GM18498 (cell line): ENCODE measurements around the gene HGD.
"Not testable (repeated sequence)": the region's sequence is repeated elsewhere in the genome, so short reads cannot be mapped to it uniquely, and the experiment has no call there.

Experiments used
- ATAC-seq: cut with Tn5 transposase; IDR thresholded peaks from one replicate; pipeline ENCODE4 v1.9.1; 2021; ENCODE audit warnings: mild to moderate bottlenecking, moderate library complexity; ENCODE audit not compliant: unreplicated experiment

Gene HGD, protein sequence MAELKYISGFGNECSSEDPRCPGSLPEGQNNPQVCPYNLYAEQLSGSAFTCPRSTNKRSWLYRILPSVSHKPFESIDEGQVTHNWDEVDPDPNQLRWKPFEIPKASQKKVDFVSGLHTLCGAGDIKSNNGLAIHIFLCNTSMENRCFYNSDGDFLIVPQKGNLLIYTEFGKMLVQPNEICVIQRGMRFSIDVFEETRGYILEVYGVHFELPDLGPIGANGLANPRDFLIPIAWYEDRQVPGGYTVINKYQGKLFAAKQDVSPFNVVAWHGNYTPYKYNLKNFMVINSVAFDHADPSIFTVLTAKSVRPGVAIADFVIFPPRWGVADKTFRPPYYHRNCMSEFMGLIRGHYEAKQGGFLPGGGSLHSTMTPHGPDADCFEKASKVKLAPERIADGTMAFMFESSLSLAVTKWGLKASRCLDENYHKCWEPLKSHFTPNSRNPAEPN

DNA sequence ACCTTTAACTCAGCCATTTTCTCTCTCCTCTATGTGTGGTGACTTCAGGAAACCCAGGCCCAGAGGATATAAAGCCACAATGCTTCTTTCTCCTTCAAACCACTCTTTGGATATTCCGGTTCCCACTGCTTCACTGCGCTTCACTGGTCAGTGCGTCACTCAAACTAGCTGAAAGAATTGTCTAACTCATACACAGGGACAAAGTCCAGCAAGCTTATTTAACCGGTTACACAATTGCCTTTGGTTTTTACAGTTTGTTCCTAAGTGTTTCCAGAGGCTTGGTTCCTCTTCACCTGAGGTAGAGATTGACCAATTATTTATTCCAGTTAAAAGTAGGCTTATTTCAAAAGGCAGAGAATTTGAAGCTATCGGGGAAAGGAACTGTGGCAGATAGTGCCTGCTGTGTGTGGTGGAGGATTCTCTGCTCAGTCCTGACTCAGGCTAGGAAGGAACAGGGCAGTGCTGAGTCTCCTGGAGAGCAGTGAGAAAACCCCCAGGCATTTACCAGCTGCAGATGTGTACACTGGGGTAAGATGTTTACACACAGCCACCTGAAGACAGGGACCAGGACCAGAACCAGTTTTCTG lies at the start of gene HGD:
Gene HGD, minus strand, starts transcription at position 145 of the 587 bp plus-strand sequence. Its CDS starts 128 bp downstream, at position 17.
- no peak for ATAC-seq

DNA sequence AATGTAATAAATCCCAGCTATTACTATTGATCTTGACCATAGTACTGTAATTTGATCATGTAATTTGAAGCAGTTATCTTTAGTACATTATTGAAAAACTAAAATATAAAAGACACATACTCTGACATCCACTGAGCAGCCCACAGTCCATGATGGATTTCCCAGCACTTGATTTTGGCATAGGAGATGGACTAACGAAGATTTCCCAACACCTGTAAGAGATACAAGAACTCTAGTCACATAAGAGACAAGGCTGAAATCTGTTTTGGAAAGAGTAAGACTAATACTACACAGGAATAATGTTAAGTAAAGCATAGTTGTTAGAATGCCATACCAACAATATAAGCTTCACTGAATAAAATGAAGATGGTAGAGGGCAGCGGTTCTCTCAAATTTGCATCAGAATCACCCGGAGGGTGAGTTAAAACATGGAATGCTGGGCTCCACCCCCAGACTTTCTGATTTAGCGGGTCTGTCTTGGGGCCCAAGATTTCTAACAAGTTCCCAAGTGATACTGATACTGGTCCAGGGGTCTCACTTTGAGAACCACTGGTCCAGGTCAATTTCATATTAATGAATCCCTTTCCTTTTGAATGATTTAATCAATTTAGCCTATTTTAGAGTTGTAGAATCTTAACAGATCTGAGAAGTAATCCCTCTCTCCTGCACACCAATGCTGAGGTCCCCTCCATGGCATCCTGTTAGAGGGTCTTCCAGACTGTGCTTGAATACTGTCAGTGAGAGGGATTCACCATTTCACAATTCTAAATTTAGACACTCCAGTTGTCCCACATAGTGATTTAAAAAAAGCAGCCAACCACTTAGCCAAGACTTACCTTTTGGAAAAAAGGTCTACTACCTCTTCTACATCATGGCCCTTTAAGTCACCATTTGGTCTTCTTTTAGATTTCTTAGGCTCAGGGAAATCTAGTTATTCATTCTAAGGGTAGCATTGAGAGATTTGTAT lies 48.8 kb upstream of the HGD start:
- no peak for ATAC-seq

DNA sequence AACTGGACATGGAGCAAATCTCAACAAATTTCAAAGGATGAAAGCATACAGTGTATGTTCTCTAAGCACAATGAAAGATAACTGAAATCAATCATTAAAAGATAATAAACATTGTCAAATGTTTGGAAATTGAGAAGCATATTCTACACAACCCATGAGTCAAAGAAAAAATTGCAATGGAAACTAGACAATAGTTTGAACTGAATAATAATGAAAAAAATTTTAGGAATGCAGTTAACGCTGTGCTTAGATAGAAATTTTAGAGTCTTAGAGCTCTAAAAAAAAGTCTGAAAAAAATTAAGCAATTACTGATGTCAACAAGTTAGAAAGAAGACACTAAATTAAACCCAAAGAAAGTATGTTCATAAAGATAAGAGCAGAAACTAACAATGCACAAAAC lies 44.8 kb upstream of the HGD start:
- ATAC-seq, result no peak

DNA sequence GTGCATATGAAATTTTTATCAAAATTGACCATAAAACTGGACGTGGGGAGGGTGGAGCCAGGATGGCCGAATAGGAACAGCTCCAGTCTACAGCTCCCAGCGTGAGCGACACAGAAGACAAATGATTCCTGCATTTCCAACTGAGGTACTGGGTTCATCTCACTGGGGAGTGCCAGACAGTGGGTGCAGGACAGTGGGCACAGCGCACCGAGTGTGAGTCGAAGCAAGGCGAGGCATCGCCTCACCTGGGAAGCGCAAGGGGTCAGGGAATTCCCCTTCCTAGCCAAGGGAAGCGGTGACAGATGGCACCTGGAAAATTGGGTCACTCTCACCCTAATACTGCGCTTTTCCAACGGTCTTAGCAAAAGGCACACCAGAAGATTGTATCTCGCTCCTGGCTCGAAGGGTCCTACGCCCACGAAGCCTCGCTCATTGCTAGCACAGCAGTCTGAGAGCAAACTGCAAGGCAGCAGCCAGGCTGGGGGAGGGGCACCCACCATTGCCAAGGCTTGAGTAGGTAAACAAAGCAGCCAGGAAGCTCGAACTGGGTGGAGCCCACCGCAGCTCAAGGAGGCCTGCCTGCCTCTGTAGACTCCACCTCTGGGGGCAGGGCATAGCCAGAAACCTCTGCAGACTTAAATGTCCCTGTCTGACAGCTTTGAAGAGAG lies 37.3 kb upstream of the HGD start:
- ATAC-seq, result not testable (repeated sequence)

DNA sequence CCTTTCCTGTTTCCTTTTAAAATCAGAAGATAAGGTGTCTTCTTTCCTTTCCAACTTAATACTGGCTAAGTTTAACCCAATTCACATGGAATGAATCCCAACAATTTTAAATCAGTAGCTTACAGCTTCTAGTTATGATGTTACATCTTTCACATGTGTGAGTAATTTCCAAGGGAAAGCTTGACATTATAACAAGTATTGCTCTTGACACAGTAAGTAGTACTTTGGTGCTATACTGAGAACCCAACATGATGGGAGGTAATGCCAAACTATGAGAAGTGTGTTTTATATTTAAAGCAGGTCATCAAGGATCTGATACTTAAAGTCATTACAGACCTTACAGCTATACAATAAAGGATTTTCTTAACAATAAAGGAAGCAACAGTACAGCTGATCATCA lies 31.2 kb upstream of the HGD start:
- no peak for ATAC-seq

DNA sequence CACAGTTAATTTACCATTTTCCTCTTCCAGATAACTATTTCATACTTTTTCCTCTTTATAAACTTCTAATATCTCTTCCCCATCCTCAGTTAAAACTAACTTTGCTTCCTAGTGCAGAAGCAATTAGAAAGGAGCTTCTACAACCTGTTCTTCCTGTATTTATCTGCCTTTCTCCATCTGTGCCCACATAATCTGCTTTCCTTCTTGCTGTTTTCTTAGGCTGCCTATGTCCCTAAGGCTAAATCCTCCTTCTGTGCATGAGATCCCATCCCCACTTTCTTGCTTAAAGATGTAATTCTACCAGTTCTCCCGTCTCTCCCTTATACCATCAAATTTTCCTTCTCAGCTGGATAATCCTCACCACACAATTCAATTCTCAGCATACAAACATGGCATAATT lies 28.3 kb upstream of the HGD start:
- no peak for ATAC-seq

DNA sequence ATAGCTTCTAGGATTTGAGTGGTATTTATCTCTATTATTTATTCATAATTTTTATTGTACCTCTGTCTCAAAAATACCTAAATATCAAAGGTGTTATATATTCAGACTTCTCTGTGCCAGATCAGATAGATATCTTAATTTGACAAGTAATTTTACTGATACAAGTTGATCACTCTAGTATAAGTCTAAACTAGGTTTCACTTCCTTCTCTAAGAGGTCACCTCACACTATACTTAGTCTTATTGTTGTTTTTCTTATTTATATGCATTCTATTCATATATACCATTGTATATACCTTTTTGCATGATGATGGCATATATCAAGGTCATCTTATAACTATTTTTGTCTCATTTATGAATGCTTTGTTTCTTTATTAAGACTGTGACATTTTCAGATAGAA lies 26.4 kb upstream of the HGD start:
- ATAC-seq, result peak; percentile 91

DNA sequence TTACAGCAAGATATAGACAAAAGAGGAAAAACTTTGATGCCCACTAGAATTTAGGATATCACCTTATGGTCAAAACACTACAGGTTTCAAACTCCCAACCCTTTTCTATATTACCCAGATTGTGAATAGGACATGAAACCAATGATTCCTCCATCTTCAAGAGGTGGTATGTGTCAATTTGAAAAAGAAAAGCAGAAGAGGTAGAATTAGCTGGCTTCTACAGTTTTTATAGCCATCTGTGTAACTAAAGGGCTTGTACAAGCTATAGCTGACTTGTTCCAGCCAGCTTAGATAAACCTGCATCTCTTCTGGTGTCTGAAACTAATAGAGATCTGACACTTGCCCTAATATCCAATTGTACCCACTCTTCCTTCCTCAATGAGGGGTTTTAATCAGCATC lies 24.9 kb upstream of the HGD start:
- no peak for ATAC-seq

DNA sequence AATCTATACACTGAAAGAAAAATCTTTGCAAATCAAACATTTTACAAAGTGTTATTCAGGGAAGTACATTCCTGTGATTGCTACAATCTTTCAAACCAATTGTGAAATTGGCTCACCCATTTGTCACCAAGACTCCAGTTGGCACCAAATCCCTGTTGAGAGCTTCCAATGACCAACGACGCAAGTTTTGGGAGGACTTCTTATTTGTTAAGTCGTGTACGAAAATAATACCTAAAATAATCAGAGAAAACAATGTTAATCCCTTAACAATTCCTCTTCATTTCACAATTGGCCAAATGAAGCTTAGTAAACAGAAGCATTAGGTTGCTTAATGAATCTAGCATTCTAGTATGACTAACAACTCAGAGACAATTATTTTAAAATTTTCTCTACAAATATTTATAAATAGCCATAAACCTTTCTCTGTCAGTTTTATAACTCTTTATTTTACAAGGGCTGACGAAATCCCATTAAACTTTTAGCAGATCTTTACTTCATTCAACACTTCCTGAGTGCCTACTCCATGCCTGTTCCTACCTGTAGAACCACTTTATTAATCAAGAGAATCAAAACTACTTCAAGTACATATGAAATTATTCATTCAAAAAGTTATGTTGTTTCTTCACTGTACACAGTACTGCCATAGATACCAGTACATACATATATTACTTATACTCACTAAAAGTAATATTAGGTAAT lies 24.0 kb upstream of the HGD start:
- no peak for ATAC-seq

DNA sequence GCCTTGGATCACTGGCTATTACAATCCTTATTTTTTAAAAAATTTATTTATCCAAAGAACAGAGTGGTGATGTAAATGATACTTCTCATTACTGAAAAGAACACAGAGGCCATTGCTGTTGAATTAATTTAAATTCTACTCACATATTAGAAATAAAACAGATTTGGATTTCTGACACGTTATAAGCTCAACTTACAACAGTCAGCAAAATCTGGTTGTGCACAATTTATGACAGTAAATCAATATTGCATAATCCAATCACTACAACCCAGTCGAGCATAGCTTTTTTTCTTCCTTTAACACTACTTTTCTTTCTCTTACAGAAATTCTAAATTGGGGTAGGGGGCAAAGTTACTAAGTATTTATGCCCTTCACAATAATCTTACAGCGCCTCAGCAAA lies 17.3 kb upstream of the HGD start:
- ATAC-seq, result no peak

DNA sequence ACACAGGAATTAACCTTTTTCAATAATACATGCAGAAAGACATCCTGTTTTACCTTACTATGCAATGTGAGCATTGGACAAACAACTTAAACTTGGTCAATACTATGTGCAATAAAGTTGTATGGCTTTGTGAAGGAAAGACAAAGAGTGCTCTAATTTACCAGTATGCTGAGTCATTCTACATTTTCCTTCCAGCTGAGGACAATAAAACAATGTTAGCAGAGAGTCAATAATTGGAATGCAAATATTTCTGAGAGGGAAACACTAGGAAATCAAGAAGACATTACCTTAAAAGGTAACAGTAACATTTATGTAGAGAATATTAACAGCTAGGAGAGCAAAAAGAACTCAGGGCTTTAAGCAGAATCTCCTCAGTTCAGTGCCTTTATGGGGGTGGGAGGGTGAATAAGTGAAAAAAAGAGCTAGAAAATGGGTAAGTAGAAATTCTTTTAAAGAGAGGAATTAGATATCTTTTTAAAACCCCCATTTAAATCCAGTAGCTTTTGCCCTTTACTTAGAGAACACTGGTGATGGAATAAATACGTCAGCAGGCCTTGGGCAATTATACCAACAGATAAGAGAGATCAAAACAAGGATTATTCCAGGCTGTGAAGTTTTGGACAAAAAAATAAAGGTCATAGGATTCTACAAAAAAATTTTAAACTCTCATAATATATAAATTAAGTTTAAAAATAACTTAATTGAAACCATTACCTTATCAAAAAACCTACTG lies 11.6 kb upstream of the HGD start:
- no peak for ATAC-seq

DNA sequence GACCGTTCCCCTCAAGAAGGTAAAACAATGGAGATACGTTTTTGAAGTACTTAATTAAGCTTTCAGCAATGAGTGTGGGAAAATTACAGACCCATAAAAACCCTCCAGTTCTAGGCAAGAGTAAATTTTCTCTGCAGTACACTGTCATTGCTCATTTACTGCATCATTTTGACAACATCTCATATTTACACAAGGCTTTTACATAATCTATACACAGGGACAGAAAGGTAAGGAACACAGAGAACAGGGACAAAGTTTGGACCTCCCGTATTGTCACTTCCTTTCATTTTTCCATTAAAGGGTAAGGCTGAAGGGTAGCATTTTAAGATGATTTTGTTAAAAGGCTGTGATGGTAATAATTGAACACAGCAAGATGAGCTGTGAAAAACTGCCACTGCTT lies 7.4 kb upstream of the HGD start:
- ATAC-seq, result no peak

DNA sequence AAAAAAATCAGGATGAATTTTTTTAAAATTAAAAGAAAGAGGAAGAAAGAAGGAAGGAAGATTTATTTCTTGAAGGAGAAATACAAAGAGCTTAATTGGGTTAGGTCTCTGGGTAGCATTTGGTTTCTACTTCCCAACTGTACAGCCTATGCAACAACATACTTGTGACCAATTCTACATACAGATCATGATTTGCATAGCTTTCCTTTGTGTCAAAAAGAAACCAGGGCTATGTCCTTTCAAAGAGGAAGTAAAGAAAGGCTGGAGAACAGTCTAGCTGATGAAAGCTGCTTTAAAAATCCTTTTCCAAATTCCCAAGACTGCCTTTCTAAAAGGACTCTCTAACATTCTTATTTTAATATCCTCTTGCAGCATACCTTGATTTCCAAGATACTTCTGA lies 6.1 kb upstream of the HGD start:
- ATAC-seq, result peak; percentile 99

DNA sequence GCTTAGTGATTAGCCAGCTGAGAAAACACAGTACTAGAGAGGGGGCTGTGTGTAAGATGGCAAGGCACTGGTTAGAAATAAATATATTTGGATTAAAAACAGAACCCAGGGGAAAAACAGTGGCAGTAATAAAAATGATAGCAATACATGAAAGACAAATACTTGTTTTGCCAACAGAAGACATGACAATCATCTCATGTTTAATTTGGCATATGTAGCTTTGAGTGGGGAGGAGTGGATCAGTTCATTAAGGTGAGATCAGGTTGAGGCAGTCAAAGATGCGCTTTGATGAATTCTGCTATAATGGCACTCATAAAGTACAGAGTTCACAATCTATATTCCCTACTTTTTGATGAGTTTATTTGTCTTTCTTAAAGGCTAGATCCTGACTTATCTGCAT lies 3.4 kb upstream of the HGD start:
- ATAC-seq, result no peak

DNA sequence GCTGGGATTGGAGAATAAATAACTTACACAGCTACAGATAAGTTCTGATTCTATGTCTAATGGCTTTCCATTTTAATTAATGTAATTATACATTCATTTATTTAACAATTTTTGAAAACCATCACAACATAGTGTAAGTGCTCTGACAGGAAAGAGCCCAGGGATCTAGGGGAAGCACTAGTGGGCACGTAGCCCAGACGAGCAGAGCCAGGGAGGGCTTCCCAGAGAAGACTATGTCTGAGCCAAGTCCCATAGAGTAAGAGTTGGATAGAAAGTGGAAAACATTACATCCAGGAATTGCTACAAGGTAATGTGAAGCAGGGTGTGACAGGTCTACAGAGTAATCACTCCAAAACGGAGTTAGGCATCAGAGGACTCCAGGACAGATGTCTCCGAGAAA lies 2.9 kb upstream of the HGD start:
- ATAC-seq, result no peak

DNA sequence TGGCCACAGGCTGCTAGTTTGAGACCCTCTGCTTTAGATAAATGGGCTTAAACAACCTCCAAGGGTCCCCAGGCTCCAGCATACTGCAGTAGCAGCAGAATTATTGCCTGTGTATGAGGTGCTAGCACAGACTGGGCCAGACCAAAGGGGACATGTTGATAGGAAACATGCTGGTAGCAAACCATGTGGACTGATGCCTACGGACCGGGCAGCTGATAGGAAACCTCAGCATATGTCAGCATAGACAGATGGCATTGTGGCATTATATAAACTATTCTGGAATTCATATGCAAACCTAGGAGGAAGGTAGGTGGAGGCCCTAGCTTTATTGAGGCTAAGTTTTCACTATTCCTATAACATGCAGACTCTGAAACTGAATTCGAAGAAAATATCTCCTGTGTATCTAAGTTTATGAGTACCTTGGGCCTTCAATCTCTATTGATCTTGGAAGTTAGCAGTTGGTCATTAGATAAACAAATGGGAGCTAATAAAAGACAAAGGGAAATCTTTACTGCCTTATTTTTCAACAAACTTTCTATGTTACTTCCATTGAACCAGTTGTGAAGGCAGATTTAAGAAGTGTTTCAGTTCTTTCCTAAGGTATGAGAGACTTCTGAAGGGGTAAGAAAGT lies 1.7 kb upstream of the HGD start:
- no peak for ATAC-seq

DNA sequence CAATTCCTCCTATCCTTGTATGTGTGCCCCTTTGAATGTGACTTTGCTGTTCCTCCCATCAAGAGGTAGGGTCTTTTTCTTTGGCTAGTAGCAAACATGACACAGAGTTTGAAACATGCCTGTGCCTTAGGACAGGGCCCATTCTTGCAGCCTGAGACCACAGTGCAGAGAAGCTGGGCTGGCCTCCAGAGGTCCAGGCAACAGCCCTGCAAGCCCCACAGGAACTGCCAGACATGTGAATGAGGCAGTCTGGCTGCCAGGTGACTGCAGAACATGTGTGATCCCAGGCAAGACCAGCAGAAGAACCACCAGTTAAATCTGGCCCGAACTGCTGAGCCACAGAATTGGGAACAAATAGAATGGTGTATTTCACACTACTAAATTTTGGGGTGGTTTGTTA lies 1.2 kb upstream of the HGD start:
- no peak for ATAC-seq

DNA sequence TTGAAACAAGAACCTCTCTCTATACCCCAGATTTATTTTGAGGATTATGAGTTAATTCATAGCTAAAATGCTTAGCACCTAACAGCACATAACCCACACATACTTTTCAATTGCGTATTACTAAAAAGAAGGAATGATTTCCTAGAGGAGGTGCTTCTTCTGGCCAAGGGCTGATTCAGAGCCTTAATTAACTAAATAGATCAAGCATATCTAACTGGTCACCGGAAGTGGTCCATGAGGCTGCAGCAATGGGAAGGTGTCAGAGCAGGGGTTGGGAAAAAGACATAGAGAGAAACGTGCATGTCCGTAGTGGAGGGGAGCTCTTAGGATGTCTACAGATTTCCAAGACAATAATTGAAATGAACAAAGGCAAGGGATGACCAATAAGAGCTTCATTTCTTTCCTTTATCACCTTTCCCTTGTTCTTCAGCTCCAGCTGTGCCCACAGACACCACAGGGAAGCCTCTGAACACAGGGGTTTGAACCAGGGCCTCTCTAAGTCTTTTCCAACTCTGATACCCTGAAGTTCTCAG lies 467 bp downstream of the HGD start:
- ATAC-seq, result no peak

DNA sequence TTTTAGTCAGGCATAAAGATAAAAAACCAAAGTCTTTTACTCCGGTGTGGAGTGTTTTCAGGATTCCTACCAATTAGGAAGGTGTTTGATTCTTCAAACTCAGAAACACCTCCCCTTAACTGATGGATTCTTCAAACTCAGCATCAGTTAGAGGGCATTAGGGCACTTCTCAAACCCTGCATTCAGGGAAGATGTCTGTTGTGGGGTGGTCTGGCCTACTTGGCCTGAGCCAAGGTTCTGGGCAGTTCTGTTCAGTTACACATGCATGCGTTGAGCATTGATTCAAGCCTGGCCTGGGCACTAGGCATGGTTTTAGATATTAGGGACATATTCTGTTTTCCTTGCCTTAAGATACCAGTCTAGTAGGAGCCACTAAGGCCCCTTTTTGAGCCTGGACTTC lies 1.0 kb downstream of the HGD start:
- ATAC-seq, result no peak
